GM13976 (cell line): ENCODE measurements around the gene PSMD6.

ENCODE experiments used
- DNase-seq: peaks from one replicate; pipeline ENCODE4 v3.0.0; 2012; ENCODE audit warnings: low spot score
- in situ Hi-C: fragments of 300-500 bp; cut with MboI; formaldehyde crosslinking; loops from one replicate; pipeline ENCODE4 v1.12.0; 2022; ENCODE audit warnings: low sequenced_read_pairs, mixed read lengths, inconsistent platforms; ENCODE audit not compliant: unreplicated experiment
- TF ChIP-seq, protein P1 (sequence below): IDR thresholded peaks from 2 replicates; pipeline ENCODE4 v1.5.1; 2012; ENCODE audit warnings: borderline replicate concordance, mild to moderate bottlenecking; ENCODE audit not compliant: insufficient read depth; ENCODE audit errors: extremely low read depth, missing control alignments, control extremely low read depth

PSMD6 gene

DNA sequence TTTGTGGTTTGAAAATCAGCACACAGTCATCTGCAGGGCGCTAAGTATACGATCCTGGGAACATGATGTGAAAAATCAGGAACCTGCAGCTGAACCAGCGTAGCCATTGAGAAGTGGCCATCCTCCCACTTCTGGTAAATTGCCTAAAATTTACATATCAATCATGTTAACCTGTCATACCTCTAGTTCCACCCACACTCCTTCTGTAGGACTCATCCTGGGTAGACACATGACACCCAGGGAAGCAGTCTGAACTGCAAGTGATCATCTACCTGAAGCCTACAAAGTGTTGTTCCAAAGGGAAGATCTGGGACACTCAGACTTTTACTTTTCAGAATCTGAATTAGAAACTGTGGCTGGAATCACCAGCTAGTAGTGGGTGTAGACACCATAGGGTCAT, 5.5 kb upstream of the PSMD6 start:
- no peak for DNase-seq
- in situ Hi-C loops, result loop anchor here (5.0 to 10.0 kb wide), 2 partner anchors 369 to 436 kb away; no protein-coding TSS in a partner anchor
- TF ChIP-seq, protein P1, sequence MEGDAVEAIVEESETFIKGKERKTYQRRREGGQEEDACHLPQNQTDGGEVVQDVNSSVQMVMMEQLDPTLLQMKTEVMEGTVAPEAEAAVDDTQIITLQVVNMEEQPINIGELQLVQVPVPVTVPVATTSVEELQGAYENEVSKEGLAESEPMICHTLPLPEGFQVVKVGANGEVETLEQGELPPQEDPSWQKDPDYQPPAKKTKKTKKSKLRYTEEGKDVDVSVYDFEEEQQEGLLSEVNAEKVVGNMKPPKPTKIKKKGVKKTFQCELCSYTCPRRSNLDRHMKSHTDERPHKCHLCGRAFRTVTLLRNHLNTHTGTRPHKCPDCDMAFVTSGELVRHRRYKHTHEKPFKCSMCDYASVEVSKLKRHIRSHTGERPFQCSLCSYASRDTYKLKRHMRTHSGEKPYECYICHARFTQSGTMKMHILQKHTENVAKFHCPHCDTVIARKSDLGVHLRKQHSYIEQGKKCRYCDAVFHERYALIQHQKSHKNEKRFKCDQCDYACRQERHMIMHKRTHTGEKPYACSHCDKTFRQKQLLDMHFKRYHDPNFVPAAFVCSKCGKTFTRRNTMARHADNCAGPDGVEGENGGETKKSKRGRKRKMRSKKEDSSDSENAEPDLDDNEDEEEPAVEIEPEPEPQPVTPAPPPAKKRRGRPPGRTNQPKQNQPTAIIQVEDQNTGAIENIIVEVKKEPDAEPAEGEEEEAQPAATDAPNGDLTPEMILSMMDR, result no peak

DNA sequence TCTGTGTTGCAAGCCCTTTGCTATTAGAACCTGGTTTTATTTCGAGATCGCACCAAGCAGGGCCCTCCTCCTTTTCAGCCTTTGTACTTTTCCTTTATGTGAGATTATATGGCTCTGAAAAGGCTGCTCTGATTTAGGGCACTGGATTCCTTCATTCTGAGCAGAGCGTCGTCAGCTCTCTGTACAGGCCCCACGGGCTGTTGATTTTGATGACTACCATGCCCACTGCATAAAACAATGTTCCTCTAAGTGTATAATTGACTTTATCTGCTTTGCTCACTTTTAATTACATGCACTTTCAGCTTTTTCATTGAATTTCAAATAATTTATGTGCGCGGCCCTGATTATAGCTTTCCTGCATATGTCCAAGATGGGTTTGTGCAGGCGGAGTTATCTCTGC, 4.4 kb upstream of the PSMD6 start:
- in situ Hi-C loops, result loop anchor here (5.0 to 10.0 kb wide), 2 partner anchors 370 to 437 kb away; no protein-coding TSS in a partner anchor
- TF ChIP-seq, protein P1, result no peak
- no peak for DNase-seq

DNA sequence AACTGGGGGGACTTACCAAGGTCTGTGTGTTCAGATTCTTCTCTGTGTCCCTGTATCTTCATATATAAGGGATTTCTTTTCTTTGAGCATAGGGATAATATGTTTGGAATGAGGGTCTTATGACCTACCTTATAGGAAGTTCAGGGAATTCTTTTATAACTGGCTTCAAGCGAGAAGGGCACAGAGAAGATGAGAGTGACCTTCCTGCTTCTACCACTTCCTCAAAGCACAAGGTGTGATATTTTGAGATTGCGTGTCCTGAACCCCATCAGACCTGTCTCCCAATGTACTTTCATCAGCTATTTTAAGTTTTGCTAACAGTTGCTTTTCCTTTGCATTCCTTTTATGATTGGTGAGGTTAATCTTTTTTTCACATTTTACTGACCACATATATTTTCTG, 3.1 kb upstream of the PSMD6 start:
- no peak for DNase-seq
- TF ChIP-seq, protein P1, result no peak
- in situ Hi-C loops, result loop anchor here (5.0 to 10.0 kb wide), 2 partner anchors 371 to 438 kb away; no protein-coding TSS in a partner anchor

DNA sequence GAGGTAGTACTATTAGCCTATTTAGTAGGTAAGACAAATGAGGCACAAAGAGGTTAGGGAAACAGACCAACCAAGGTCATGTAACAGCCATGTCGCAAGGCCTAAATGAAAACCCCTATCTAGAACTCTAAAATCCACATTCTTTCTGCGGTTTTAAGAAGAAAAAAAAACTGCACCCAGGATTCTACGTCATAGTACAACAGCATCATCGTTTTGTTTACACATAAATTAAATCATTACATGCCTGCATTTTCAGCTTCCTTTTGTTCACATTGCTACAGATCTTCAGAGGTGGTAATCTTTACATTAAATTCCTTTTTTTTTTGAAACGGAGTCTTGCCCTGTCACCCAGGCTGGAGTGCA, 548 bp upstream of the PSMD6 start:
- no peak for DNase-seq
- in situ Hi-C loops, result loop anchor here (10.0 kb wide), 1 partner anchor 441 kb away; no protein-coding TSS in a partner anchor
- TF ChIP-seq, protein P1, result no peak

DNA sequence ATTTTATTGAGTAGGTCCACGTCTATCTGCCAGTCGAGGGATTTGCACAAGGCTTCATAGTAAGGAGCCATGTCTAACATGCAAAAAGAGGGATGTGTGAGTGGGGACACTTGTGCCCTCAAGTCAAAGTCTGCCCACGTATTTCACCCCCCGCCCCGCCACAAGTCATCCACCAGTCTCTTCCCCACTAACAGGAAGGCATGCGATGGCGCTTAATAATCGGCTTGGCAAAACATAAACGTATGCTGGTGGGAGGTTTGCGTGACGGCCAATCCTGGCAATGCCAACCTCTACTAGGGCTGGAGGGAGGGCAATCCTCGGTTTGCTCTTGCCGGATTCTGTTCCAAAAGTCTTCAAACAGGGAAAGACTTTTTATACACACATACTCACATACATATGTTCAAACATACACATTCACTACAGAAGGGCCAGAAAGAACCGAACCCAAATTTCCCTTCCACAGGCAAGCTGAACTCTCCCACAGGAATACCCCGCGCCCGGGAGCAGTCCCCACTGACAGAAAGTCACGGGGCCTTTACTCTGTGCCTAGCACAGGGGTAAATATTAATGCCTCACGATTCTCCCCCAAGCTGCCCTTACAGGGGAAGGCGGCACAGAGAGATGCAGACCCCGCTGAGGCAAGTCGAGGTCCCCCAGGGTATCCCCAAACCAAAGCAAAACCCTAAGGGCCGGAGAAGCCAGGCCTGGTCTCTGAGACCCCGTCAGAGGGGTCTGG, 675 bp downstream of the PSMD6 start:
- DNase-seq, result no peak
- TF ChIP-seq, protein P1, result no peak
- in situ Hi-C loops, result loop anchor here (10.0 kb wide), 1 partner anchor 442 kb away; no protein-coding TSS in a partner anchor

DNA sequence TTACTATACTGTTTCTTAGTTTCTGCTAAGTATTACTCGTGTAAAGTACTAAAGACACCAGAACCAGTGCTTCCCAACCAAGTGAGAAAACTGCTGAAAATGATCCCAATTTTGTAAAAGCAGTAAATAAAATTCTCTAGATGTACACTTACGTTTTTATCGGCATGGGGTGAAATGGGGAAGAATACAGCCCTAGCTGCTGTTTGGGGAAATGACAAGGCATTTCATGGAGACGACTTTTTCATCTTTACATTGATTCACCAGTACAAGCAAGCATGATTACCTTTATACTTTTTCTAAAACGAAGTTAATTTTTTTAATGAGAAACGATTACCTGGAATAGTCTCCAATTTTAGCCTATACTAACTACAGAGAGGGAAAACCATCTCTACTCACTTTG, 1.4 kb downstream of the PSMD6 start:
- in situ Hi-C loops, result loop anchor here (10.0 kb wide), 1 partner anchor 443 kb away; no protein-coding TSS in a partner anchor
- no peak for DNase-seq
- TF ChIP-seq, protein P1, result no peak
